IPS-NIHi11 (cell line): ENCODE measurements around the gene CCDC137.

Experiments used
- DNase-seq: peaks from one replicate; pipeline ENCODE4 v3.0.0; 2012; ENCODE audit warnings: mixed read lengths, low spot score

CCDC137 gene

DNA sequence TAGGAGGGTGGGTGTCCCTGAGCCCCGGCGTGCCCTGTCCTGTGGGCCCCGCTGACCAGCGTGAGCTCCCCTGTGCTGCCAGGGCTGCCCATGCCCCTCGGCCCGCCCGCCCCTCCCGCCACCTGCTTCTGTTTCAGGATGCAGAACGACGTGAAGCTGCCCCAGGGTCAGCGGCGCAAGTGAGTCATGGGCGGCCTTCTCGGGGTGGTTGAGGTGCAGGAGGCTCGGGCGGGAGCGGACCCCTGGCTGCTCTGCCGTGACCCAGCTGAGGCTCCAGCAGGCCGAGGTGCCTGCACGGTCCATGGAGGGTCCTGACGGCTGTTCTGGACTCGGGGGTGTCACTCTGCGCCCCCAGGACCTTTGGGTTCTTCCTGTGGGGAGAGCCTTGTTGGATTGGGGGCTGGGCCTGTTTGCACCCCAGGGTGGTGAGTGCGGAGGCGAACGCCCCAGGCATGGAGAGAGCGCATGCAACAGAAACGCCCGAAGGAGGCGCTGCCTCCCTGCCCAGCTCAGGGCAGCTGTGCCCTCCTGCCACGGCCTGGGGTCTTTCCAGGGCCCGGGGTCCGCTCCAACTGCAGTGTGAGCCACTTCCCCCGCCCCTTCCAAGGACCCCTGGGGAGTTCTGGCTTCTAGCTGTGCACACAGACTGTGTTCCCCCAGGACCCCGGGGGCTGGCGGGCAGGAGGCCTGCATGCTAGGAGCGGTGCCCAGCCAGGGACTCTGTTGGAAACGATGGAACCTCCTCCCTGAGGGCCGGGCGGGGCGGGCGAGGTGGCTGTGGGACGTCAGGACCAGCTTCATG is 49.5 kb downstream of the CCDC137 start:
- no peak for DNase-seq

DNA sequence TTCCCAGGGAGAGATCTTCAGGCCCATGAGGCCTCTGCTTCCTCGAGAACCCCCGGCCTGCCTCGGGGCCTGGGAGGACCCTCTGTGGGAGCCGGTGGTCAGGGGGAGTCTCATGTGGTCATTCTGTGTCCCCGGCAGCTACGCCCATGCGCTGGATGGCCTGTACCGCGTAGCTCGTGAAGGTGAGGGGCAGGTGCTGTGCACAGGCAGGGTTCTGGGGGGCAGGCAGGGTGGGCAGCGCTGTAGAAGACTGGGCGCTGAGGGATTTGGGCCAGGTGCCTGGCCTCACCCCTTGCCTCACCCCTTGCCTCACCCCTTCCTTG is 50.1 kb downstream of the CCDC137 start:
- no peak for DNase-seq

DNA sequence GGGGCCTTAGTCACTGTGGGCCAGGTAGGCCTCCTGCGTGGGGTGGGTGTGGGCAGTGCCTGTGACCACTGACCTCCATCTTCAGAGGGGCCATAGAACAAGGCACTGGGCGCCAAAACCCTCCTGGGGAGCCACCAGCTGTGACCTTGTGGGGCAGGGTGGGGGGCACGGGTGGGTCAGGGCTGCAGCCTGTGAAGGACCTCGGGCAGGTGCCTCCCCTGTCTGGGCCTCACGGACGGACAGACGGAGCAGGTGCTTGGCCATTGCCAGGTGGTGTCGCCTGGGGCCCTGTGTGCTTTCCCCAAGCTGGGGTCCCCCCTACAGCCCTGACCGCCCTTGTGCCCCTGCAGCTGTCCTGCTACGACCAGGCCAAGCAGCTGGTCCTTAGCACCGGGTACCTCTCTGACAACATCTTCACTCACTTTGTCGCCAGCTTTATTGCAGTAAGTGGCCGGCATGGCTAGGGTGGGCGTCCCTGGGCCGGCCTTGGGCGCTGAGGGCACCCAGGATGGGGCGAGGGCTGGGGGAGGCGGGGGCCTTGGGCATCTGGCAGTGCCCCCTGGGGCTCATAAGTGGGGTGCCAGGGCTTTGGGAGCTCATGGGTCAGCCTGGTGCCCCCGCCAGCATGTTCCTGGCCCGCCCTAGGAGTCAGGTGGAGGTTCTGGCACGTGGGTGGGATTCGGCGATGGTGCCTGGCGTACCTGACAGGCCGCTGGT is 50.7 kb downstream of the CCDC137 start:
- no peak for DNase-seq

DNA sequence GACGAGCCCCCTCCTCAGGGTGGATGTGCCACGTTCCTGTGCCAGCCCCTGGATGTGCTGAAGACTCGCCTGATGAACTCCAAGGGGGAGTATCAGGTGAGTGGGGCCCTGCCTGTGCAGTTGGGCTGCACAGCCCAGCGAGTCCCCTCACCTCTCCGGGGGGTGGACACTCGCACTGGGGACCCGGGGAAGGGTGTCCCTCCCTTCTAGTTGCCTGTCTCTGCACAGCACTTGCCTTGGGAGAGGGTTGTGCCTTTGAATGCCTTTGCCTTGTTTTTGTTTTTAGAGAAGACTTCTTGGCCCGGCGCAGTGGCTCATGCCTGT is 51.2 kb downstream of the CCDC137 start:
- no peak for DNase-seq

DNA sequence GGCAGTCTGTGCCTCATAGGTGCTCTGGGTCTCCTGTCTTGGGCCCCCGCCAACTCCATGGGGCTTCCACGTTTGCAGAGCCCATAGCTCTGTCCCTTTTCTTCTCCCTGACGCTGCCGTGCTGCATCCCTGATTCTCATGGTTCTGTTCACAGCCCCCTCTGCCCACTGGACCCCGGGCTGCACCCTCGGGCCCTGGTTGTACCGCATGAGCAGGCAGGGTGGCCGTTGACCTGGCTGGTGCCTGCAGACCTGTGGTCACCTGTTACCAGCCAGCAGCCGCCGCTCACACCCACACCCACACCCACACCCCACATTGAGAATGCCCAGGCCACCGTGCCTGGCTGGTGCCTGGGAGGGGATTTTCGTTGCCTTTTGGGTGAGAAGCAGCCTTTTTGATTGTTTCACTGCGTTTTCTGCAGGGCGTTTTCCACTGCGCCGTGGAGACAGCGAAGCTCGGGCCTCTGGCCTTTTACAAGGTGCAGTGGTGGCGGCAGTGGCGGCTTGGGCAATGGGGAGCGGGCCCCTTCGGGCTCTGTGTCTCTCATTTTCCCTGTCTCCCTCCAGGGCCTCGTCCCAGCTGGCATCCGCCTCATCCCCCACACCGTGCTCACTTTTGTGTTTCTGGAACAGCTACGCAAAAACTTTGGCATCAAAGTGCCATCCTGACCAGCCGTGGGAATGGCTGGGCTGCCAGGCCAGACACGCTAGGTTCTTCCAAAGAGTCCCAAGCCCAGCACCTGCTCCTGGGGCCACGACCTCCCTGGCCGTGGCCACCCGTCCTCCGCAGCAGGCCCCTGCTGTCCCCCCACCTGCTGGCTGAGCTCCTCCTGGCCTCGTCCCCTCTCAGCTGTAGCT is 53.1 kb downstream of the CCDC137 start:
- no peak for DNase-seq

DNA sequence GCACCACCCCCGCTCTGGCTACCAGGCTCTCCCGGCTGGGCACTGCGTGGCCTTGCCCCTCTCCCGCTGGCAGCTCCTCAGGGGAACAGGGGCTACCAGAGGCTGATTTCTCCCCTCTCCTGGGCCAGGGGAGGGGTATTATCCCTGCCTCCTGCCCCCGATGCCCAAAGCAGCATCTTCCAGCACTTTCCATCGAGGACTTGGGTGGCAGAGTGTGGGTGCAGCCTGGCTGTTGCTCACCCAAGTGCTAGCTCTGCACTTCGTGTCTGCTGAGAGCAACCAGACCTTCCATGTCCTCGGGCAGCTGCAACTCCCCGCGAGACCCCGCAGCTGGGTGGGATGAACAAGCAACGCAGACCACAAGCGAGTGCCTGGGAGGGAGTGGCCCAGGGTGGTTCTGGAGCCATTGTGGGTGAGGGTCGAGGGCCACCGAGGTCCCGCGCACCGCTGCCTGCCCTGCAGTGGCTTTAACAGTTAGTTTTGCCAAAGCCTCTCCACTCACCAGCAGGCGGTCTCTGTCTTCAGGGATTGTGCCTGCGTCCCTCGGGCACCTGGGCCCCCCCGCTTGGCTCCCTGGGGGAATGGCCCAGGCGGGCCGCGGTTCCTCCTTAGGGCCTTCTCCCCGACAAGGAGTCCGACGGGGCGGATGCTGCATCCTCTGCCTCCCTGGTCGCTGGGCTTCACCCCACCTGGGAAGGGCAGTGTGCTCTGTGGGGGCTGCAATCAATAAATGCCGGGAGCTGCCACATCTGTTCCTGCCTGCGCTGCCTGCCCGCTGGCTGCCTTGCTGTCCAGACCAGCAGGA is 53.9 kb downstream of the CCDC137 start:
- DNase-seq, result no peak

DNA sequence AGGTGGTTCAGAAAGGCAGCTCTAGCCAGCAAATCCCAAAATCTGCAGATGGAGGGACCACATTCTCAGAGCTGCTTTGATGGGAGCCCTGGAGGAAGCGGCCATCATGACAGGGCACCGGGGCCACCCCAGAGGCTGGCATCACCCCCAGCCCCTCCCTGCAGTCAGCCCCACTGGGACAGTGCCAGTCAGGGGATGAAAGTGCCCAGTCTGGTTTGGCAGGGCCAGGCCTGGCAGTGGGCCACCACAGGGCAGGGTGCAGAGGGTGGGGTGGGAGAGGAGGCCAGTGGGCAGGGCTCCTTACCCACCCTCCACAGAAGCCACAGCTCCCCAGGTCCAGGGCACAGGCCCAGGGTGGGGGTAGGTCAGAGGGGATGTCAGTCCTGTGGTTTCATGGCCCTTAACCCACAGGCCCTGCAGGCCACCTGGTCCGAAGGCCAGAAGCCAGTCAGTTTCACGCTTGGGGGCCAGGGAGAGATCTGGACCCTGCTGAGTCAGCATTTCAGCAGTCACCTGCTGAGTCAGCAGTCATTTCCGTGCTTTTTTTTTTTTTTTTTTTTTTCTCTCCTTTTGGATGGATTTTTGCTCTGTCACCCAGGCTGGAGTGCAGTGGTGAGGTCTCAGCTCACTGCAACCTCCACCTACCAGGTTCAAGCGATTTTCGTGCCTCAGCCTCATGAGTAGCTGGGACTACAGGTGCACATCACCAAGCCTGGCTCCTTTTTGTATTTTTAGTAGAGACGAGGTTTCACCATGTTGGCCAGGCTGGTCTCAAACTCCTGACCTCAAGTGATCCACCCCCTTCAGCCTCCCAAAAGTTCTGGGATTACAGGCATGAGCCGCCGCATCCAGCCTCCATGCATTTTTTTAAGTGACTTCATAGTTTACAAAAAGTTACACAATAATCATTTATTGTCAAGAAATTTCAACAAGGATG is 55.9 kb downstream of the CCDC137 start:
- DNase-seq, result no peak
